Measurements from ENCODE around the gene KLHDC4.

The KLHDC4 gene

DNA sequence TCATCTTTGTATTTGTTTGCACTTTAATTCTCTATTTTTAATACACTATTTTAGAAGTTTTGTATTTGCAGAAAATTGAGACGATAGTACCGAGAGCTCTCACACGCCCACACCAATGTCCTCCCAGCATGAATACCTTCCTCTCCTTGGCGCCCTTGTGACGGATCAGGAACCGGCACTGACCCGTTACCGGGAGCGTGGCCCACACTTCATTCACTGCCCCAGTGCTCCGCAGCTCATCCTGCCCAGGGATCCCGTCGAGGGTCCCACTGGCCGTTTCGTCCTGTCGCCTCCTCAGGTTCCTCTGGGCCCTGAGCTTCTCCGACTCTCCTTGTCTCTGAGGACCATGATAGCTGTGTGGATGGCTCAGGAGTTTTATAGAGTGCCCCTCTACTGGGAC, 50.6 kb downstream of the KLHDC4 start:
- no peak for DNase-seq

DNA sequence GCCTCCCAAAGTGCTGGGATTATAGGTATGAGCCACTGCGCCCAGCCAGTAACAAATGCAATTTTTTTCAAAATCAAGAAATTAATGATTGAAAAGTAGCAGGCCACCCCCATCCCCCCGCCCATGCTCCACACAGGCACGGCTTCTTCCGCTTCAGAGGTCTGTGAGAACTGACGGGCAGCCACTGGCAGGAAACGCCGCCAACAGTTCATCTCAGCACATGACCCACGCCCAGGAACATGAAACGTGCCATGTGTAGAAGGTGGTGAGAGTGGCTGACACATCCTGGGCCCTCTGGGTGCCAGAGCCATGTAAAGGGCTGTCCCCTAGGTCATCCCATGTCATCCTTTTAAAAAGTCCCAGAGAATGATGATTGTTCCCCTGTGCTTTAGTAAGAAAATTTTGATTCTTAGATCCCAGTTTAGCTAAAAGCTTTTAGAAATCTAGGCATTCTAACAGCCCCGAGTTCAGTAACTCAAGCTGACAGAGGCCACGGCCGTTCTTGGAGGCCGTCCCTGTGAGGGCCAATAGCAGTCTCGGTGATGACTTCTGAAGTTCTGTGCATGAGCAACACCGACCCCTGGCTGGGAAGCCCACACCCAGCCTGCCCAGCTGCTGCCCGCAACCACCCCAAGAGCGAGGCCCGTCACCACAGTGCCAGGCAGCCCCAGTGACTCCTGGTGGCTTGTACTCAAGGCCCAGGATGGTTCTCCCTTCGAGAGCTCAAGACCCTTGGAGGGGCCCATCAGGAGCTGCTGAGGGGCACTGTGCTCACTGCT, 52.1 kb downstream of the KLHDC4 start:
- peak; percentile 76 for DNase-seq

DNA sequence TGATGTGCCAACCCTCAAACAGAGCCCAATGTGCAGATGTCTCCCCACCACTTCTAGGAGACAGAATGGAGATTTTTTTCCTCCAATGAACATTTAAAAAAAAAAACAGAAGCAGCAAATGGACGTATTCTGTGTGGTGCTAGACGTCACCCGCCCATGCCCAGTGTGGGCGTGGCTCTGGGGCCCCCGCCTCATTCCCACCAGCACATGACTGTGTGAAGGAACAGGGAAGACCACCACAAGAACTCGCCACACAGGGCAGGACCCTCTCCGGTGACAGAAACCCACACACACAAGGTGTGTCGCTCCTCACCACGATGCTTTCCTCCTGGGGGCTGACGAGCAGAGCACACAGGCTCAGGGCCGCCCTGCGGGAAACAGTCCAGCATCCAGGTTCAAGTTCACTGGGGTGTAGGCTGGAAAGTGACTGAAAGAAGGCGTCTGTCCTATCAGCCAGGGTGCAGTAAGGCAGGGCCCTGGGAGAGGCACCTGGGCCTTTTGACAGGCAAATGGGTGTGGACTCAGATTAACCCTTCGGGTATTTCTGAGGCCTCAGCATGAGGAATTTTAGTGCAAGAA, 53.5 kb downstream of the KLHDC4 start:
- no peak for DNase-seq

DNA sequence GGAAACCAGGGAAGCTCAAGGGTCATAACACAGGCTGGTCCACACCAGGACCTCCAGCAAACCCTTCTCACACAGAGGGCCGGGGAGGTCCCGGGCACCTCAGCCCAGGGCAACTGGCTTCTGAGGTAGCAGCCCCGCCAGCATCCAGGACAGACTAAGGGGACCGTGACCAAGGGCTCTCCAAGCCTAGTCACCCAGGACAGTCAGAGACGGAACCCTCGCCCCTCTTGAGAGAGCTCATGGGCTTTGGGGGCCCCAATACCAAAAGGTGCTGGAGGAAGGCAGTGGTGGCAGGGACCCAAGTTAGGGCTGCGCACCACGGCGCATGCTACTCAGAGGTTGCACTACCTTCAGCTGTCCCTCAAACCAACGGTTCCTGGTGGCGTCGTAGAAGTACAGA, 54.9 kb downstream of the KLHDC4 start:
- no peak for DNase-seq

DNA sequence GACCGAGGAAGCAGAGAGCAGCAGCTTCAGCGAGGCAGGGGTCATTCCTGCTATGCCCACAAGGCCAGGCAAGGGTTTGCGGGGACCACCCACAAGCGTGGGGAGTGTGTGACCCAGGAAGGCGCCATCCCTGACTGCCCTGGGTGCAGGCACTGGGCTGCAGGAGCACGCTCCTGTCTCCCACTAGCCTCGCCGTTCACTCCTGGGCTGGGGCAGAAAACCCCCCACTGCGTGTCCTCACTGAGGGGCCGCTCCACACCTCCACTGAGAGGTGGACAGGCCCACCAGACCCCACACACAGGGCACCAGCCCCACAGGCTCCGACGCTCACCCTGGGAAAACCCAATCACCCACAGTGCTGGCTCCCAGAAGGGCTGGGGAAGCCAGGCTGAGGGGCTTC, 56.1 kb downstream of the KLHDC4 start:
- no peak for DNase-seq

DNA sequence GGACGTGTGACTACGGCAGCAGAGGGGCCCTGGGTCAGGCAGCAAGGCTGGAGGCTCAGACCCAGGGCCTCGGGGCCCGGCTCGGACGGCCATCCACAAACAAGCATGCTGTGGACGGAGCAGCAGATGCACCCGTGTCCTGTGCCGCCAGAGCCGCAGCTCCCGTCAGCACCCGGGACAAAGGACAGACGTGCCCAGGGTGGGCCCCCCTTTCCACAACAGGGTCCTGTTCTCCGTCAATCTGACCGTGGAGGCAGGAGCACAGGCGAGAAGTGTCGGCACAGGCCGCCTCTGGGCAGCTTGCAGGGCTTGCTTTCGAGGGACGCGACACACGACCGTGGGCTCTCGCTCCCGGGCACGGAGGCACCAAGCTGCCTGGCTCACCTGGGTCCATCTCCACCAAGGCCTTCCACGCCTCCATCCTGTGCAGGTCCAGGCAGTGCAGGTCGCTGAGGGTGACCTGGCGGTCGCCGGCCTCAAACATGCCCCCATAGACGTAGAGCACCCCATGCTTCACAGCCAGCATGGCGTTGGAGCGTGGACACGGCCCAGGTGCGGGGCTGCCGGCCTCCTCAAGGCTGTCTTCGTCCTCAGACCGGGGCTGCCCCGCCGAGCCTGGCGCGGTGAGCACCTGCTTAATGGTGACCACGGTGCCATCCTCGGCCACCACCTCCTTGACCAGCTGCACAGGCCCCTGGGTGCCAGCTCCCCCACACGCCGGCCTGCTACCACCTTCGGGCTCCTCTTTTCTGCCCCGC, 56.7 kb downstream of the KLHDC4 start:
- DNase-seq, result no peak

DNA sequence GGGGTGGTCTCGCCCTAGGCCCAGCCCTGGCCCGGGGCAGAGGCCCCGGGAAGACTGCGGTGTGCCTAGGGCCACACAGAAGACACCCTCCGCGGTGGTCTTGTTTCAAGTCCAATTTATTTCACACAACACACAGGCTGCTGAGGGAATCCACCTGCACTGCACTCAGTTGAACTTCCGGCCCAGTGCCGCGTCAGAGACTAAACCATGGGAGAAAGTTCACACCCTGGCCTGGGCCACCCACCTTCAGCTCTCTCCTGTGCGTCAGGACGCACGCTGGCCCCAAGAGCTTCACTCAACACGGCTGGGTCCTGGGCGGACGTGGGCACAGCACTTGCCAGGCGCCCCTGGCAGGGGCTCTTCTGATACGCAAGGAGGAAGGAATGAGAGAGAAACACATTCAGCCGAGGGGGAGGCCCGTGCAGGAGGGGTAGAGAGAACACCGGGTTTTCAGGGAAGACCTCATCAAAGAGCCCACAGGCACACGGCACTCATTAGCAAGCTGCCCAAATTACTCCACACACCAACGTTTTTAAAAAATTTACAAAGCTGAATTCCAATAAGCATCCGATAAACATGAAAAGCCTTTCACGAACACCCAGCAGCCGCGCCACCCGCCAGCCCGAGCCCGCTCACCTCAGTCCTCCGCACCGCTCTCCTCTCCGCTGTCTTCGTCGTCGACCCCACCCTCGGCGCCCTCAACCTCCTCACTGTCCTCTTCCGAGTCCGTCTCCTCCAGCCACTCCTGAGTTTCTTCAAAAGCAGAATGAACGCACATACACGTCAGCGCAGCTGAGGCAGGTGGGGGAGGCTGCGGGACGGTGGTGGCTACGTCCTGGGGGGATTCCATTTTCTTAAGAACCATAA, 57.8 kb downstream of the KLHDC4 start:
- DNase-seq, result no peak

DNA sequence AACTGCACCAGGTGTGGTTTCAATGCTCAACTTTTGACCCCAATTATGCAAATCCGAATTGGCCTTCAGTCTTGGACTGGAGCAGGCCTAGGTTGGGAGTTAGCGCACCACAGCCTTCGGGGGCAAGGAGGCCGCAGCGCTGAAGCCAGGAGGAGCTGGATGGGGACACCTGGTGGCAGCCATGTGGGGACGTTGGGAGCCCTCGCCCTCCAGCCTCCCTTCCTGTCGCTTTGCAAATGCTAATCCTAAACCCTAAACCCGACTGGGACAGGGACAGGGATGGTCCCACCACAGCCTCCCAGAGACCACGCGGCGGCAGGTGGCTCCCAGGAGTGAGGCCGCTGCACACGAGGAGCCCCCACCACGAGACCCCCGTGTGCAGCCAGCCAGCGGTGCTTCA, 58.7 kb downstream of the KLHDC4 start:
- no peak for DNase-seq

DNA sequence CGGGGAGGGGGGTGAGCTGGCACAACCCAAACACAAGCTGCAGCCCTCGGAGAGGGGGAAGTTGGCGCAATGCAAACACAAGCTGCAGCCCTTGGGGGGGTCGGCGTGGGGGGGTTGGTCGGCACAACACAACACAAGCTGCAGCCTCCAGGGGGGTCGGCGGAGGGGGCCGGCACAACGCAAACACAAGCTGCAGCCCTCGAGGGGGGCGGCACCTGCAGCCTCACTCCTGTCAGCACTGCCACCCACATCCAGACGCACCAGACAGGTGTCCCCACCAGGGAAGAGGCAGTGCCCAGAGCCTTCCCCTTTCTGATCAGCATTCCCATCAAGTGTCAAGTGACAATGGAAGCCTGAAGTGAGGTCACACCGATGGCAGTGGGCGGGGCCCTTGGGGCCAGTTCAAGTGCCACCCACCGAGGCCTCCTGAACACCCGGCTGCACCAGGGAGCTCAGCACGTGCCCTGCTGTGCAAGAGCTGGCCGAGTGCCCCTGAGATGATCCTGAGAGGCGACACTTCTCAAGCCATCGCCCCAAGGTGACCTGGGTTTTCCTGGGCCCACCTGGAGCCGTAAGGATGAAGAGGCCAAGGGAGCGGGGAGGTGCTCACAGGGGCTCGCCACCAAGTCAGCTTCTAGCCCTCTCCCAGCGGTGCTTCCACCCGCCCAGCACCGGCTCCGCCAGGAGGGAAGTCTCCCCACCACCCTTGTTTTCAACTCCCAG, 59.3 kb downstream of the KLHDC4 start:
- no peak for DNase-seq

DNA sequence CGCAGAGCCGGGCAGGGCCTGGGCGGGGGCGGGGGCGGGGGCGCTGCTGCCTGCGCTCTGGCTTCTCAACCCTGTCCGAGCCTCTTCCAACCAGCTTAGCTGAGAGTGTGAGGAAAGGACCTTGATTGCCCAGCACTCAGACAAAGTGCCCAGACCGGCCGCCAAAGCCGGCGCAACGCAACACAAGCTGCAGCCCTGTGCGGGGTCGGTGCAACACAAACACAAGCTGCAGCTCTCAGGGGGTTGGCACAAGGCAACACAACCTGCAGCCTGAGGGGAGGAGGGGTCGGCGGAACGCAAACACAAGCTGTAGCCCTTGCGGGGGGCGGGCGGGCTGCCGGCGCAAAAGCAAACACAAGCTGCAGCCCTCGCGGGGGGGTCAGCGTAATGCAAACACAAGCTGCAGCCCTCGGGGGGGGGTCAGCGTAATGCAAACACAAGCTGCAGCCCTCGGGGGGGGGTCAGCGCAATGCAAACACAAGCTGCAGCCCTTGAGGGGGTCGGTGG, 60.0 kb downstream of the KLHDC4 start:
- no peak for DNase-seq

DNA sequence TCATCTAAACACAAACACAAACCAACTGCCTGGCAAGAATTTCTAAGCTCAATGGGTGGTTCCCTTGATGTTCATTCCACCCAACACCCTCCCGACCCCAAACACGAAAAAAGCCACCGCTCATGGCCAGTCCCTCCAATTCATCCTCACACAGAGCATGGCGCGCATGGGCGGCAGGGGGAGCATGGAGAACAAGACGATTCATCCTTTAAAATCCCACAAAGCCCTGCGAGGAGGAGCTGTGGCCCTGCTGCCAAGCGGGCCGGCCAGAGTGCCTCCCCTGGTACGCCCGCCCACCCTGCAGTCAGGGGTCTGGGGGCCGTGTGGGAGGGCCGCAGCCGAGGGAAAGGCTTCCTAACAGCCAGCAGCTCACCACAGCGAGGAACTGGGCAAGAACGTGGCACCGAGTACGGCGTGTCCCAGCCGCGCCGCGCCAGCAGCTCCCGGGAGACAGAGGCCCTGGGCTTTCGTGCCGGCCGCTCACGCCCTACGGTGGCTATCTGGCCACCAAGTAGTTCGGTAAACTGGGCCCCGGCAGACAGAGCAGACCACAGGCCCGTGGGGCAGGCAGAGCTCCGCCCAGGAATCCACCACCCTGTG, 60.9 kb downstream of the KLHDC4 start:
- DNase-seq, result no peak

DNA sequence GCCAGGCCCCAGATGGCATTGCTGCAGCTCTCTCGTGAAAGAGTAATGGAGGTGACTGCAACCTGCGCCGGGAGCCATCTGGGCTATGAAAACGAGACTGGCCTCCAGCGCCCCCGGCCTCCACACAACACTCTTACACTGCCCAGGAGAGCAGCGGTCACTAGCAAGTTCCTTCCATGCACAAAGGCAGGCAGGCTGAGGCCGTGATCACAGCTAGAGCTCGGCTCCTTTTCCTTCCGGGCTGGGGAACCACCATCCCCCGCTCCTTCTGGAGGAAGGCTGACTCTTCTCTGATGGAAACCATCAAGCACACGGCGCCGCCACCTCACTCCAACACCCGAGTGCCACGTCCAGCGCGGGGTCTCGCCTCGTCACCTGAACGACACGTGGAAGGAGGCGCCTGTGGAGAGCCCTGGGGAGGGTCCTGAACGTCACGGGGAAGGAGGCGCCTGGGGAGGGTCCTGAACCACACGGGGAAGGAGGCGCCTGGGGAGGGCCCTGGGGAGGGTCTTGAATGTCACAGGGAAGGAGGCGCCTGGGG, 61.9 kb downstream of the KLHDC4 start:
- DNase-seq, result no peak

DNA sequence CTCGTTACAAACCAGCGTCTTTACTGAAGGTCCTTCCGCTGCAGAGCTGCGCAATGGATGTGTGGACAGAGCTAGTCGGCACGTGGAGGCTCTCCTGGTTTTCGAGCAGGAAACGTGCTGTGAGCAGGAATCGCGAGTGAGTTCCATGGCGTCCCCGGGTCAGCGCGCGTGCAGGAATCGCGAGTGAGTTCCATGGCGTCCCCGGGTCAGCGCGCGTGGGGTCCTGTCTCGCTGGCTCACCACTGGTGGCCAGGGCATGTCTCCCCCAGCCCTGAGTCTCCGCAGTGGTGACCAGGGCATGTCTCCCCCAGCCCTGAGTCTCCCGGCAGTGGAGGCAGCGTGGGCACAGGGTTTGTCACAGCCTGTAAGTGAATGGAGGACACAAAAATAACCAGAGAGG, 62.7 kb downstream of the KLHDC4 start:
- no peak for DNase-seq

DNA sequence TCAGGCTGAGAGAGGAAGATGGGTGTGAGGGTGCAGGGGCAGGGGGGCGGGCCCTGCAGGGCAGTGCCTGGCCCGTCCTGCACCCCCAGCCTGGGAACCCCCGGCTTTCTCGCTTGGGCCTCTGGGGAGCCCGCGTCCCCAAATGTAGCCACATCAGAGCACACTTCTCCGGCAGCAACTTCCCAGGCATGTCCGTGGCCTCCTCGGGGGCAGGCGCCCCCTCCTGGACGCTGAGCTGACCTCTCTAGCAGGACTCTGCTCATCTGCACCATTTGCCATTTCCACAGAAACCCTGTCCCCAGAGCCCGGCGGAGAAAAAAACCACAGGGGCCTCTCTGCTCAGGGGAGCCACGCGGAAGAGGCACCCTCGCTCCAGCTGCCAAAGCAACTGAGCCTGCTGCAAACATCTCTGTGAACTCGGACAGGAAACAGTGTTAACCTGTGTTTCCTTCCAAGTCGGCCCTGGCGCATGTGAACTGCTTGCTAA, 63.4 kb downstream of the KLHDC4 start:
- peak; percentile 76 for DNase-seq

DNA sequence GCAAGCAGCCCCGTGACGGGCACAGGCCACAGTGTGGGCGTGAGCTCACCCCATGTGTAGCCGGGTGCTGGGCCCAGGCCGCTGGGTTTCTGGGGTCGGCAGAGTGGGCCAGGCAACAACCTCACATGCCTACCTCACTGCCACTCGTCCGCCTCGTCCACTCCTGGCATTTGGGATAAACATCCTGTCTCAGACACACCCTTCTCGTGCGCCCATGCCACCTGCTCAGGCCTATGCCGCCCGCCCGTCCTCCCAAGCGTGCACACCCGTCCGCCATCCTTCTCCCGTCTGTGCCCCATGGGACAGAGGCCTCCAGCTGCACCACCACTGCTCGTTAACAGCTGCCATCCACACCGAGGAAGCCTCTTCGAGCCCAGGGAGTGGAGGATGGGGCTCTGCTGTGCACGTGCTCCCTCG, 64.3 kb downstream of the KLHDC4 start:
- no peak for DNase-seq

DNA sequence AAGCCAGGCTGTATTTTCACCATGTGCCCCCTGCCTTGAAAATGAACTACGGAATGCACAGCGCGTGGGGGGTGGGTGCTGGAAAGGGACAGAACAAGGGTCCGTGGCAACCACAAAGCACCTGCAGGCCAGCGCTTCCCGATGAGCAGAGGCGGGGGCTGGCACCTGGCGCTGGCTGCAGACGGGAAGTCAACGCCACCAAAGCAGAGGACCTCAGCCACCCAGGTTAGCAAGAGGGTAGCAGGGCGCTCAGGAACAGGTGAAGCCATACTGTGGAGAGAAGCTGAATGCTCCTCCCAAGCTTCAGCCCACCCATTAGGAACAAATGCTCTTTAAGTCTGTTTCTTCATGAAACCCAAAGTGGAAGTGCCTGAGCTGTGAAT, 64.7 kb downstream of the KLHDC4 start:
- DNase-seq, result no peak

DNA sequence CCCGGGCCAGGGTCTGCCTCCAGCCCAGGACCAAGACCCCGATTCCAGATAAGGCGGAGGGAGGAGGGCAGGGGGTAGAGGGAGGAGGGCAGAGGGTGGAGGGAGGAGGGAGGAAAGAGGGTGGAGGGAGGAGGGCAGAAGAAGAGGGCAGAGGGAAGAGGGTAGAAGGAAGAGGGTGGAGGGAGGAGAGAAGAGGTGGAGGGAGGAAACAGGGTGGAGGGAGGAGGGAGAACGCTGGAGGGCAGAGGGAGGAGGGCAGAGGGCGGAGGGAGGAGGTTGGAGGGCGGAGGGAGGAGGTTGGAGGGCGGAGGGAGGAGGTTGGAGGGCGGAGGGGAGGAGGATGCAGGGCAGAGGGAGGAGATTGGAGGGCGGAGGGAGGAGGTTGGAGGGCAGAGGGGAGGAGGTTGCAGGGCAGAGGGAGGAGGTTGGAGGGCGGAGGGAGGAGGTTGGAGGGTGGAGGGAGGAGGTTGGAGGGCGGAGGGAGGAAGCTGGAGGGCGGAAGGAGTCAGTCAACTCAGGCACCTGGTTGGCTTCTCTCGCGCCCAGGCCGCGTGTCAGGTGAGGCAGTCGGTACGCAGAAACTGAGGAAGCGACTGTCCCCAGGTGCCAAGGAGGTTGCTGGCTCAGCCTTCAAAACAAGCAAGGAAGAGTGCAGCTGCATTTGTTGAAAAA, 65.2 kb downstream of the KLHDC4 start:
- DNase-seq, result no peak

DNA sequence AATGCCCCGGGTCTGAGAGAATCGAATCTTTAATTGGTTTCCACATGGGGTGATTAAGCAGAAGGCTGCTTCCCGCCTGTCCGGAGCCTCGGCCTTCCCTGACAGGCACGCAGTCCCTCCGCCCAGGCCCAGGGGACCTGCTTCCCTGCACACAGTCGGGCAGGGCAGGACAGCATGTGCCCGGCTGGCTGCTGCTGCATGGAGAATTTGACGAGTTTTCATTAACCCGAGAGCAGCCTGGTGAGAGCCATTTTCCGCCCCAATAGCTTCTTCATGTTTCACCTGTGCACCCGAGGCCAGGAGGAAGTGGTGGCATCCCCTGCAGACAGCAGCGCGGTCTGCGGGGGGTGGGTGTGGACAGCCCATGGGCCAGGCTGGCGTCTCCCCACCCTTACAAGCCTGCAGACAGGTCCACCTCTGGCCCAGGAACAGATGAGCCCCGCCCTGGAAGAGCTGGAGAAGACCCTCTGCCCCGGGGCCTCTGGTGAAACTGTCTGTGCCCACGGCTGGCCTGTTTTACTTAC, 67.0 kb downstream of the KLHDC4 start:
- no peak for DNase-seq

DNA sequence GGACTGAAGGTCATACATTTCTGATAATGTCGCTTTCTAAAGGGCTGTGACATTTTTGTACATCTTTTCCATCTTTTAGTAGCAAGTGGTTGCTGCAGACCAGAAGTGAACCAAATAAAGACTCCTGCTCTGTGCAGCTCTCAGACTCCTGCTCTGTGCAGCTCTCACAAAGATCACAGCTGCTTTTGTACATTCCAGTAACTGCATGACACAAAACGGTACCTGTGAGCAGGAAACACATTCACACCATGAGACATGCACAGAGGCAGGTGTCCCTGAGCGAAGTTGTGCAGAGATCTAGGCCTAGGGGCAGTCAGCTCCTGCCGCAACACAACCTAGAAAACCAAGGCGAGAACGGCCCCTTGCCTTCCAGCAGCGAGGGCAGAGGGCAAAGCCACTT, 67.5 kb downstream of the KLHDC4 start:
- DNase-seq, result no peak

DNA sequence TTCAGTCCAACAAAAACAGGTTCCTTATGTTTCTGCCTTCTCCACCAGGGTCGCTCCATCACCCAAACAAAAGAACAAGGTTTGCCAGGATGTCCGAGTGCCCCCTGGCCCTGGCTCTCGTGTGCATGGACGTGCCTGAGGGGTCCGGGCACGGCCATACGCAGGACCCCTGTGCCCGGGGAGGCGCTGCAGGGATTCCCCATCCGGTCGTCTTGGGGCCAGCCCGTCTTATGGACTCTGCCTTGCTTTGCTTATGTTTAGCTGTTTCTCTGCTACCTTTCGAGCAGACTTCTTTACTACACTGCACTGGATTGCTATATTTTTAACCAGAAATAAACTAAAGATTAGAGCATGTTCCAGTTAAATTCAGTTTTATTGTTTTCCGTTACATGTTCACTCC, 68.0 kb downstream of the KLHDC4 start:
- DNase-seq, result no peak

DNA sequence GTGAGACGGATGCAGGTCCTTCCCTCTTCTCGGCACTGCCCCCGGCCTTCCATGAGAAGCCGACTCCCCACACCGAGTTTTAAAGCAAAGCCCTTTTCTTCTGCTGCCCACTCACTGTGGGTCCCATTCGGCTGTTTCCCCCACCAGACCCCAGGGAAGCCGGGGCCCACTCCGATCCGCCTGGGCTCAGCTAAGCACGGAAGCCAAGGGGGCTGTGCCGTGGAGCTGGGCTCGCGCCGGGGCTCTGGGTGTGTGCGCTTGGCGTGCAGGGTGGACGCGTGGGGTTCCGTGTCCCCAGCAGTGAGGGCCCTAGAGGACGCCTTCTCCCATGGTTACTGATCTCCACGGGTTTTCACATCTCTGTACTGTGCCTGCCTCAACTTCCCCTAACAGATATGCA, 68.5 kb downstream of the KLHDC4 start:
- DNase-seq, result no peak

Data from activated CD8-positive, alpha-beta memory T cell treated with anti-CD3 and anti-CD28 coated beads for 24 hours (primary cell).